ENCODE data around the gene BPGM. TPM values are rescaled to one million over a fixed set of nuclear protein-coding genes. Genes with fewer than 3 reads are reported as not detected.
A peak's percentile ranks its signal among the peaks of the same experiment; 100 is the strongest.

Gene BPGM
- total and polyA plus RNA-seq, 2 experiments from 2014 or later = 16.9 TPM

DNA sequence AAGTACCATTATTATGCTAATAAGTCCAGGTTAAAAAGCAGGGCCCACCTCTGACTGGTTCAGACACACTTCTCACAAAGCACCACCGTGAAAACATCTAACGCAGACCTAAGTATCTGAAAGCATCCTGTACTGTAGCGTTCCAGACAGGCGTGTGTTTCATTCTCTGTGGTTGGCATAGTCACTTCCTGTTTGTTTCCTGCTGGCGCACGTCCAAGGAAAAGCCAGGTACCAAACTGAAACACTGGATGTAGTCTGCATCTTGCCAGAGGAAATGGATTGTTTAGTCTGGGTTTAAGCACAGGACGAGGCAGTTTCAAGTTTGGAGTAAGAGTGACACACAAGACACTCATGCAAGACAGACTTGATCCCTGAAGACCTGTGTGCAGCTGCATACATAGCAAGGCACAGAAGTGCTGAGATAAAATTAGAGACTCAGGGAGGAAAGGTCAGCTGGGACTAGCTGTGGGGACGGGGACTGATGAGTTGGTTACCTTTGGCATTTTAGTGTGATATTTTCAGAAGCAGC, 23.3 kb downstream of the BPGM start:
- no peak overlapping the region for H3K4me3 Mint-ChIP-seq
- Histone ChIP-seq H3K27me3 (ENCODE audit: insufficient read depth) (no peaks in the 10 kb centered on the region), H3K36me3 (ENCODE audit: insufficient read depth) (no peaks in the 10 kb centered on the region), H3K27ac (ENCODE audit: low read depth) (no peak overlapping the region), H3K4me1 (ENCODE audit: insufficient read depth) (peaks cover 12% of the 10 kb centered on the region), H3K9me2 (ENCODE audit: insufficient read depth) (0 out of 2 replicates have a peak, but pooled peaks cover 3% of the 10 kb centered on the region), H4K20me1 (replicated peaks; ENCODE audit: insufficient read depth) (no peaks in the 10 kb centered on the region), H3K4me3 (no peak overlapping the region), H3K4me2 (peak overlapping the region; percentile 46), H3F3A (replicated peaks; ENCODE audit: low read depth) (no peaks in the 10 kb centered on the region), H3K79me2 (replicated peaks; ENCODE audit: insufficient read depth) (no peaks in the 10 kb centered on the region), H2AFZ (no peak overlapping the region)
- peaks cover 17% of the 10 kb centered on the region; the same call in 2 of the 3 replicates for H3K36me3 Mint-ChIP-seq (ENCODE audit: low read depth)
- peaks cover 15% of the 10 kb centered on the region; the same call in 2 of the 3 replicates for H3K9me3 Mint-ChIP-seq
- no peaks in the 10 kb centered on the region for H3K27me3 Mint-ChIP-seq (ENCODE audit: insufficient read depth, low read depth, poor library complexity)
- no peak for DNase-seq (ENCODE audit: low spot score)
- H3K4me1 Mint-ChIP-seq = peaks cover 10% of the 10 kb centered on the region
- TF ChIP-seq STAT1 (IDR thresholded peaks at IDR 0.05; ENCODE audit: unreplicated experiment) (no peak), JUNB (IDR thresholded peaks at IDR 0.05; ENCODE audit: unreplicated experiment) (no peak), EZH2 (IDR thresholded peaks at IDR 0.05; ENCODE audit: low read depth, unreplicated experiment) (no peak), ZNF331 (CRISPR knock-in tag; IDR thresholded peaks at IDR 0.05; ENCODE audit: low read depth) (no peak), ZNF114 (CRISPR knock-in tag; IDR thresholded peaks at IDR 0.05) (no peak)
- TF ChIP-seq, protein P1, sequence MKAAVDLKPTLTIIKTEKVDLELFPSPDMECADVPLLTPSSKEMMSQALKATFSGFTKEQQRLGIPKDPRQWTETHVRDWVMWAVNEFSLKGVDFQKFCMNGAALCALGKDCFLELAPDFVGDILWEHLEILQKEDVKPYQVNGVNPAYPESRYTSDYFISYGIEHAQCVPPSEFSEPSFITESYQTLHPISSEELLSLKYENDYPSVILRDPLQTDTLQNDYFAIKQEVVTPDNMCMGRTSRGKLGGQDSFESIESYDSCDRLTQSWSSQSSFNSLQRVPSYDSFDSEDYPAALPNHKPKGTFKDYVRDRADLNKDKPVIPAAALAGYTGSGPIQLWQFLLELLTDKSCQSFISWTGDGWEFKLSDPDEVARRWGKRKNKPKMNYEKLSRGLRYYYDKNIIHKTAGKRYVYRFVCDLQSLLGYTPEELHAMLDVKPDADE (IDR thresholded peaks at IDR 0.05) = no peak
- H3K27ac Mint-ChIP-seq = 0 out of 2 replicates have a peak overlapping the region, but pooled peaks have one; percentile 42
- ATAC-seq = peak; percentile 72

DNA sequence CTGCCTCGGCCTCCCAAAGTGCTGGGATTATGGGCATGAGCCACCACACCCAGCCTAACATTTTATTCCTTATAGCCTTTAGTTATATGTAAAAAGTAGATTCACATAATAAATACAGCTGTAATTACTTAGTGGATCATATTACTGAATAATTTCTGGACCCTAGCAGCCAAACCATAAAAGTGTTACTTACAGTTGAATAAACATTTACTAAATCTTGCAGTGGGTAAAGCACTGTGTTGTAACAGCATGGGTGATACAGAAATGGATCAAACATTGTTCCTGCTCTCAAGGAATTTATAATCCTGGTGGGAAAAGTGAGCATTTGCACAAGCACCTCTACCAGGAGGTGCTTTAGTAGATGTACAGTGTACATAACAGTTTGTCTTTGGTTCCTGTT, 25.0 kb downstream of the BPGM start:
- no peaks in the 10 kb centered on the region for H3K27me3 Mint-ChIP-seq (ENCODE audit: insufficient read depth, low read depth, poor library complexity)
- Histone ChIP-seq H3K9me2 (ENCODE audit: insufficient read depth) (0 out of 2 replicates have a peak, but pooled peaks cover 3% of the 10 kb centered on the region), H3K79me2 (replicated peaks; ENCODE audit: insufficient read depth) (no peaks in the 10 kb centered on the region; the same call in 1 of the 2 replicates), H3F3A (replicated peaks; ENCODE audit: low read depth) (no peaks in the 10 kb centered on the region), H4K20me1 (replicated peaks; ENCODE audit: insufficient read depth) (no peaks in the 10 kb centered on the region), H3K36me3 (ENCODE audit: insufficient read depth) (no peaks in the 10 kb centered on the region), H3K4me1 (ENCODE audit: insufficient read depth) (peaks cover 12% of the 10 kb centered on the region), H3K27ac (ENCODE audit: low read depth) (no peak overlapping the region), H3K27me3 (ENCODE audit: insufficient read depth) (no peaks in the 10 kb centered on the region), H3K4me2 (no peak overlapping the region), H3K4me3 (no peak overlapping the region), H2AFZ (no peak overlapping the region)
- DNase-seq (ENCODE audit: low spot score) = no peak
- H3K27ac Mint-ChIP-seq = no peak overlapping the region
- no peak for ATAC-seq
- peaks cover 14% of the 10 kb centered on the region; the same call in 2 of the 3 replicates for H3K36me3 Mint-ChIP-seq (ENCODE audit: low read depth)
- H3K4me3 Mint-ChIP-seq = no peak overlapping the region
- peaks cover 11% of the 10 kb centered on the region for H3K4me1 Mint-ChIP-seq
- H3K9me3 Mint-ChIP-seq = peaks cover 16% of the 10 kb centered on the region; the same call in 2 of the 3 replicates
- no peak for TF ChIP-seq STAT1 (IDR thresholded peaks at IDR 0.05; ENCODE audit: unreplicated experiment)
- TF ChIP-seq NANOG (IDR thresholded peaks at IDR 0.05; ENCODE audit: borderline replicate concordance) = no peak
- TF ChIP-seq, protein P2, sequence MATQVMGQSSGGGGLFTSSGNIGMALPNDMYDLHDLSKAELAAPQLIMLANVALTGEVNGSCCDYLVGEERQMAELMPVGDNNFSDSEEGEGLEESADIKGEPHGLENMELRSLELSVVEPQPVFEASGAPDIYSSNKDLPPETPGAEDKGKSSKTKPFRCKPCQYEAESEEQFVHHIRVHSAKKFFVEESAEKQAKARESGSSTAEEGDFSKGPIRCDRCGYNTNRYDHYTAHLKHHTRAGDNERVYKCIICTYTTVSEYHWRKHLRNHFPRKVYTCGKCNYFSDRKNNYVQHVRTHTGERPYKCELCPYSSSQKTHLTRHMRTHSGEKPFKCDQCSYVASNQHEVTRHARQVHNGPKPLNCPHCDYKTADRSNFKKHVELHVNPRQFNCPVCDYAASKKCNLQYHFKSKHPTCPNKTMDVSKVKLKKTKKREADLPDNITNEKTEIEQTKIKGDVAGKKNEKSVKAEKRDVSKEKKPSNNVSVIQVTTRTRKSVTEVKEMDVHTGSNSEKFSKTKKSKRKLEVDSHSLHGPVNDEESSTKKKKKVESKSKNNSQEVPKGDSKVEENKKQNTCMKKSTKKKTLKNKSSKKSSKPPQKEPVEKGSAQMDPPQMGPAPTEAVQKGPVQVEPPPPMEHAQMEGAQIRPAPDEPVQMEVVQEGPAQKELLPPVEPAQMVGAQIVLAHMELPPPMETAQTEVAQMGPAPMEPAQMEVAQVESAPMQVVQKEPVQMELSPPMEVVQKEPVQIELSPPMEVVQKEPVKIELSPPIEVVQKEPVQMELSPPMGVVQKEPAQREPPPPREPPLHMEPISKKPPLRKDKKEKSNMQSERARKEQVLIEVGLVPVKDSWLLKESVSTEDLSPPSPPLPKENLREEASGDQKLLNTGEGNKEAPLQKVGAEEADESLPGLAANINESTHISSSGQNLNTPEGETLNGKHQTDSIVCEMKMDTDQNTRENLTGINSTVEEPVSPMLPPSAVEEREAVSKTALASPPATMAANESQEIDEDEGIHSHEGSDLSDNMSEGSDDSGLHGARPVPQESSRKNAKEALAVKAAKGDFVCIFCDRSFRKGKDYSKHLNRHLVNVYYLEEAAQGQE (IDR thresholded peaks at IDR 0.05; ENCODE audit: unreplicated experiment) = no peak
- TF ChIP-seq, protein P3, sequence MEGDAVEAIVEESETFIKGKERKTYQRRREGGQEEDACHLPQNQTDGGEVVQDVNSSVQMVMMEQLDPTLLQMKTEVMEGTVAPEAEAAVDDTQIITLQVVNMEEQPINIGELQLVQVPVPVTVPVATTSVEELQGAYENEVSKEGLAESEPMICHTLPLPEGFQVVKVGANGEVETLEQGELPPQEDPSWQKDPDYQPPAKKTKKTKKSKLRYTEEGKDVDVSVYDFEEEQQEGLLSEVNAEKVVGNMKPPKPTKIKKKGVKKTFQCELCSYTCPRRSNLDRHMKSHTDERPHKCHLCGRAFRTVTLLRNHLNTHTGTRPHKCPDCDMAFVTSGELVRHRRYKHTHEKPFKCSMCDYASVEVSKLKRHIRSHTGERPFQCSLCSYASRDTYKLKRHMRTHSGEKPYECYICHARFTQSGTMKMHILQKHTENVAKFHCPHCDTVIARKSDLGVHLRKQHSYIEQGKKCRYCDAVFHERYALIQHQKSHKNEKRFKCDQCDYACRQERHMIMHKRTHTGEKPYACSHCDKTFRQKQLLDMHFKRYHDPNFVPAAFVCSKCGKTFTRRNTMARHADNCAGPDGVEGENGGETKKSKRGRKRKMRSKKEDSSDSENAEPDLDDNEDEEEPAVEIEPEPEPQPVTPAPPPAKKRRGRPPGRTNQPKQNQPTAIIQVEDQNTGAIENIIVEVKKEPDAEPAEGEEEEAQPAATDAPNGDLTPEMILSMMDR (conservative IDR thresholded peaks at IDR 0.05; ENCODE audit: low read depth in 2 of 2) = no peak
- no peak for TF ChIP-seq ZNF331 (CRISPR knock-in tag; IDR thresholded peaks at IDR 0.05; ENCODE audit: low read depth)
- no peak for TF ChIP-seq EZH2phosphoT487 (IDR thresholded peaks at IDR 0.05; ENCODE audit: unreplicated experiment)
- no peak for TF ChIP-seq JUNB (IDR thresholded peaks at IDR 0.05; ENCODE audit: unreplicated experiment)
